ENCODE measurements around the gene UEVLD.

The UEVLD gene

DNA sequence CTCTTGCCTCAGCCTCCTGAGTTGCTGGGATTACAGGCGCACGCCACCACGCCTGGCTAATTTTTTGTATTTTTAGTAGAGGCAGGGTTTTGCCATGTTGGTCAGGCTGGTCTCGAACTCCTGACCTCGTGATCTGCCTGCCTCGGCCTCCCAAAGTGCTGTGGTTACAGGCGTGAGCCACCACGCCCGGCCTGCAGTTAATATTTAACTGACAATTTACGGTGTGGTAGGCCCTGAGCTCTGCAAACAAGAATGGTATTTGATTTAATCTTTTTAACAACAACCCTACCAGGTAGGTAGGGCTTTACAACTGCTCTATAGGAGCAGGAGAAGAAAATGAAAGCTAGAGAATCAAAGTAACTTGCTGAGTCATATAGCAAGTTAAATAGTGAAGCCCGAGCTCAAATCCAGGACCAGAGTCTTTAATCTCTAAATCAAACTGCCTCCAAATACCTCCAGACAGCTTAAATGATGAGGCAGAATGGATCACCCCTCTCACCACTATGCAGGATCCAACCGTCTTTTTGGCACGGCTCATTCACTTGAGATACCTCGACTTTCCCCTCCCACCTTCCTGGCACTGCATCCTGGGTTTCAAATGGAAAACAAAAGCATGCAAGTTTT, 9.4 kb downstream of the UEVLD start:
- H3K27ac ChIP-seq (ENCODE audit: low read length): no peak overlapping the region
- H3K36me3 ChIP-seq (ENCODE audit: control insufficient read depth in 1 of 2, insufficient read depth in 2 of 2, low read length in 2 of 2): peaks cover 22 to 26% of the 10 kb centered on the region in 2 donors
- no peaks in the 10 kb centered on the region for H3K27me3 ChIP-seq (ENCODE audit: low read depth, low read length)
- no peaks in the 10 kb centered on the region for H3K9me3 ChIP-seq (ENCODE audit: control insufficient read depth in 1 of 2, low read length in 2 of 2)
- H3K4me3 ChIP-seq (ENCODE audit: low read depth in 1 of 2, low read length in 2 of 2): no peak overlapping the region
- no peaks in the 10 kb centered on the region for H3K4me1 ChIP-seq (ENCODE audit: control insufficient read depth in 1 of 2, insufficient read depth in 2 of 2, low read length in 2 of 2)

DNA sequence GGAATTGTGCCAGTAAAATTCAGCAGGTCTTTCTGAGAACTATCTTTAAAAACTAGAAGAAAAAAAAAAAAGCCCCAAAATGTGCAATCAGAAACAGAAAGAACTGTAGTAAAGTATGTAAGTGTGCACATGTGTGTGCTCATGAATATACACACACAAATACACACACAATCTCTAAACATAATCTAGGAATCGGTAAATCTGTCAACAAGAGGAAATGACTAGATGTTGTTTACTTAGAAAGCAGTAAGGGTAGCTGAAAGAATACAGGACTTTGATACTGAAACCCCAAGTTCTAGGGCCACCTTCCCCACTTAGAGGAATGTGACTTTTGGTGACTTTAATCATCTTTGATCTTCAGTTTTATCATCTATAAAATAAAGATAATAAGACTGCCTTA, 13.2 kb downstream of the UEVLD start:
- Histone ChIP-seq H3K9me3 (ENCODE audit: control insufficient read depth in 1 of 2, low read length in 2 of 2) (no peaks in the 10 kb centered on the region), H3K36me3 (ENCODE audit: control insufficient read depth in 1 of 2, insufficient read depth in 2 of 2, low read length in 2 of 2) (peaks cover 28 to 47% of the 10 kb centered on the region in 2 donors), H3K27ac (ENCODE audit: low read length) (no peak overlapping the region), H3K4me3 (ENCODE audit: low read depth in 1 of 2, low read length in 2 of 2) (no peak overlapping the region), H3K4me1 (ENCODE audit: control insufficient read depth in 1 of 2, insufficient read depth in 2 of 2, low read length in 2 of 2) (no peaks in the 10 kb centered on the region), H3K27me3 (ENCODE audit: low read depth, low read length) (no peaks in the 10 kb centered on the region)

DNA sequence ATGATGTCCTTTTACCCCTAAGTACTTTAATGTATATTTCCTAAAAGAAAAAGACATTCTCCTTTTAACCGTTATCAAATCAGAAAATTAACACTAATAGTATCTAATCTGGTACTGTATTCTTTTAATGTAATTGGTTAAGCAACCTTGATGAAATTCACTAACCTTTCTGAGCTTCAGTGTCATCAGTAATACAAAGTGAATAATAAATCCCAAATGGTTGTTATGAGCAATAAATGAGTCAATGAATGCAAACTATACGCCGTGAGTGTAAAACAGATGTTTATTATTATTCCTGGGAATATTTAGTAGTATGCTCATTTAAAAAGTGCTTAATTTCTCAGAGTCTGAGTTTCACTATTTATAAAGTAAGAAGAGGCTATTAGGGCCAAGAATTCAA, 21.5 kb downstream of the UEVLD start:
- Histone ChIP-seq H3K27ac (ENCODE audit: low read length) (no peak overlapping the region), H3K36me3 (ENCODE audit: control insufficient read depth in 1 of 2, insufficient read depth in 2 of 2, low read length in 2 of 2) (peaks cover 31 to 51% of the 10 kb centered on the region in 2 donors), H3K4me3 (ENCODE audit: low read depth in 1 of 2, low read length in 2 of 2) (no peak overlapping the region), H3K4me1 (ENCODE audit: control insufficient read depth in 1 of 2, insufficient read depth in 2 of 2, low read length in 2 of 2) (no peaks in the 10 kb centered on the region), H3K9me3 (ENCODE audit: control insufficient read depth in 1 of 2, low read length in 2 of 2) (no peaks in the 10 kb centered on the region), H3K27me3 (ENCODE audit: low read depth, low read length) (no peaks in the 10 kb centered on the region)

DNA sequence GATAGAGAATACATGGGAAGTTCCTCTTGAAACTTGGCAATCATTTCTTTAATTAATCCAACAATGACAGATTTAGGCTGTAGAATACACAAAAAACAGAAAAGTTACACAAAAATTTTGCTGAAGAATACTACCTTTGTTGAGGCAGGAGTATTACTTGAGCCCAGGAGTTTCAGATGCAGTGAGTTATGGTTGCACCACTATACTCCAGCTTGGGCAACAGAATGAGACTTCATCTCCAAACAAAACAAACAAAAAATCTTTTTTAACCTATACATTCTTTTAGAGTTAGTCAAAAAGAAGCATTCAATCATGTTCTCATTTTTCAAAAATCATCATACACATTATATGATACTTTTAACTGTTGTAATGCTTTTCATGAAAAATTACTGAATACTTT, 22.1 kb downstream of the UEVLD start:
- Histone ChIP-seq H3K27me3 (ENCODE audit: low read depth, low read length) (no peaks in the 10 kb centered on the region), H3K4me3 (ENCODE audit: low read depth in 1 of 2, low read length in 2 of 2) (no peak overlapping the region), H3K9me3 (ENCODE audit: control insufficient read depth in 1 of 2, low read length in 2 of 2) (no peaks in the 10 kb centered on the region), H3K27ac (ENCODE audit: low read length) (no peak overlapping the region), H3K4me1 (ENCODE audit: control insufficient read depth in 1 of 2, insufficient read depth in 2 of 2, low read length in 2 of 2) (no peaks in the 10 kb centered on the region), H3K36me3 (ENCODE audit: control insufficient read depth in 1 of 2, insufficient read depth in 2 of 2, low read length in 2 of 2) (peaks cover 31 to 51% of the 10 kb centered on the region in 2 donors)

DNA sequence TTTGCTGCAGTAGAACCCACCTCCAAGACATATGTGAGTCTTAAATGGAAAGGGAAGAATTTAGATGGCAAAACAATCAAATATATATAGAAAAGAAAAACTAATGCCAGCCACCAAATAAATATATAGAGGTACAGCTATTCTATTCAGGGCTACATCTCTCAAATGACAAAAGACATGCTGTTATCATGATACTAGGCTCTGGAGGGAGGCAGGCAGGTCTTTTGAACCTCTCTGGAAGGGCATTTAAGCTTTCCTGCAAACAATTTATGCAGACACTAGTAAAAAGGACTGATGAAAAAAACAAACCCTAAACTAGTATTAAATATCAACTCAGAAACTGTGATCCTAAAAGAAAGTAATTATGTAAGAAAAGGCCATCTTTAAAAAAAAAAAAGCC, 24.4 kb downstream of the UEVLD start:
- Histone ChIP-seq H3K4me1 (ENCODE audit: control insufficient read depth in 1 of 2, insufficient read depth in 2 of 2, low read length in 2 of 2) (no peaks in the 10 kb centered on the region), H3K27me3 (ENCODE audit: low read depth, low read length) (no peaks in the 10 kb centered on the region), H3K36me3 (ENCODE audit: control insufficient read depth in 1 of 2, insufficient read depth in 2 of 2, low read length in 2 of 2) (peaks cover 24 to 49% of the 10 kb centered on the region in 2 donors), H3K9me3 (ENCODE audit: control insufficient read depth in 1 of 2, low read length in 2 of 2) (no peaks in the 10 kb centered on the region), H3K27ac (ENCODE audit: low read length) (no peak overlapping the region), H3K4me3 (ENCODE audit: low read depth in 1 of 2, low read length in 2 of 2) (no peak overlapping the region)

DNA sequence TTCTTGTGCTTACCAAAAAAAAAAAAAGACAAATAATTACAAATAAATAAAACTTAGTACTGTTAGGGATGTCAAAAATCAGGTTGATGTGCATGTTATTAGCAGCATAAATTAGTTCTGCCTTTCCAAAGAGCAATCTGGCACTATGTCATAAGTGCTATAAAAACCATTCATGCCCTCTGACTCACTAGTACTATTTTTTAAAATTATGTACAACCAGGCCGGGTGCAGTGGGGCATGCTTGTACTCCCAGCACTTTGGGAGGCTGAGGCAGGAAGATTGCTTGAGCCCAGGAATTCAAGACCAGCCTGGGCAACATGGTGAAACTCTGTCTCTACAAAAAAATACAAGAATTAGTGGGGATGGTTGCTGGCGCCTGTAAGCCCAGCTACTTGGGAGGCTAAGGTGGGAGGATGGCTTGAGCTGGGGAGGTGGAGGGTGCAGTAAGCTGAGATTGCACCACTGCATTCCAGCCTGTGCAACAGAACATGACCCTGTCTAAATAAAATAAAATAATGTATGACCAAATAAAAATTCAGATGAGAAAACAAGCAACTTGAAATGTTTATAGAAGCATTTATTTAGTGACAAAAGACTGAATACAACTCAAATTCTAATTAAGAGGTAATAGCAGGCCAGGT, 25.3 kb downstream of the UEVLD start:
- no peaks in the 10 kb centered on the region for H3K27me3 ChIP-seq (ENCODE audit: low read depth, low read length)
- H3K36me3 ChIP-seq (ENCODE audit: control insufficient read depth in 1 of 2, insufficient read depth in 2 of 2, low read length in 2 of 2): peaks cover 25 to 52% of the 10 kb centered on the region in 2 donors
- no peak overlapping the region for H3K4me3 ChIP-seq (ENCODE audit: low read depth in 1 of 2, low read length in 2 of 2)
- H3K27ac ChIP-seq (ENCODE audit: low read length): no peak overlapping the region
- H3K9me3 ChIP-seq (ENCODE audit: control insufficient read depth in 1 of 2, low read length in 2 of 2): no peaks in the 10 kb centered on the region
- no peaks in the 10 kb centered on the region for H3K4me1 ChIP-seq (ENCODE audit: control insufficient read depth in 1 of 2, insufficient read depth in 2 of 2, low read length in 2 of 2)

DNA sequence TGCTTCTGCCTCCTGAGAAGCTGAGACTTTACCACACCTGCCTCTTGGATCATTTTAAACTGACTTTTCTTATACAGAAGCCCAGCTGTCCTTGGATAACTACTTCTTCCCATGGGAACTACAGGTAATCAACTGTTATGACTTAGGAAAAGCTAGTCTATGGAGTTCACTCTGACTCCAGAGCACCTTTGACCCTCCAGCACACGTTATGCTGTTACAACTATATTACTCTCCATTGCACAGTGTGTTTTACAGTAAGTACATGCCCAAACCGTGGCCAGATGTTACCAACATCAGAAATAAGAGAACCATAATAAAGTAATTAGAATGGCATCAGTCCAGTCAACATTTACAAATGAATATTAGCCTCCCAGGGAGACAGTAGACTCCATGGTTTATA, 40.5 kb downstream of the UEVLD start:
- H3K36me3 ChIP-seq (ENCODE audit: control insufficient read depth in 1 of 2, insufficient read depth in 2 of 2, low read length in 2 of 2): peaks cover 21 to 27% of the 10 kb centered on the region in 2 donors
- H3K27me3 ChIP-seq (ENCODE audit: low read depth, low read length): no peaks in the 10 kb centered on the region
- no peaks in the 10 kb centered on the region for H3K4me1 ChIP-seq (ENCODE audit: control insufficient read depth in 1 of 2, insufficient read depth in 2 of 2, low read length in 2 of 2)
- no peak overlapping the region for H3K27ac ChIP-seq (ENCODE audit: low read length)
- no peaks in the 10 kb centered on the region for H3K9me3 ChIP-seq (ENCODE audit: control insufficient read depth in 1 of 2, low read length in 2 of 2)
- no peak overlapping the region for H3K4me3 ChIP-seq (ENCODE audit: low read depth in 1 of 2, low read length in 2 of 2)

DNA sequence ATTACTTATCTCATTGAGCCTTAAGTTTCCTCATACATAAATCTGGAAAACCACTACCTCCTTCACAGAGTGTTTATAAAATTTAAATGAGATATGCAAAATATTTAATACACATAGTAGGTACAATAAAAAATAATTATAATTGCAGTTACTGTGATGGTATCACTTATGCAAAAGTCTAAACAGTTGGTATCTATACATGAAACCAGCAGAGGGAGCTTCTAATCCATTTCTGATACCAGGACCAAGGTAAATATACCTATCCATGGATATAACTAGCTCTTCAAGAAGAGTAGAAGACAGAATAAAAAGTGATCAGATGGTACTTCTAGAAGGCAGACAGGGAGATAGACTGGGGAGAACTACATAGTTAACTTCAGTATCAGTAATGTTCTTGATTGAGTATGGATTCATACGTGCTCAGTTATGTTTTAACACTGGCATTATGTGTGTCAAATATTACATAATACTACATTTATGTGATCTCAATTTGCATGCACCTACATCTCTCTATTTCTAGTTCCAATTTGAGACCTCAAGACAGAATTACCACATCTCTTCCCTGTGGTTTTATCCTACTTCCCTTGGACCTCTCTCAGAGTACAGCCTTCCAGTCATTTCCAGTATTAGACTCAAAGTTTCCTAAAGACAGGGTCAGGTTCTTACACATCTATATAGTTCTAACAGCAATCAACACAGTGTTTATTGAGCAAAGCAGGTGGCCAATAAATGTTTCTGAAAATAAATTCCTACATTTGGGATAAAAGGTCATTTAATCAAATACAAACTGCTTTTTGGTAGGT, 48.1 kb downstream of the UEVLD start:
- Histone ChIP-seq H3K9me3 (ENCODE audit: control insufficient read depth in 1 of 2, low read length in 2 of 2) (no peaks in the 10 kb centered on the region), H3K4me1 (ENCODE audit: control insufficient read depth in 1 of 2, insufficient read depth in 2 of 2, low read length in 2 of 2) (no peaks in the 10 kb centered on the region), H3K27ac (ENCODE audit: low read length) (no peak overlapping the region), H3K4me3 (ENCODE audit: low read depth in 1 of 2, low read length in 2 of 2) (no peak overlapping the region), H3K27me3 (ENCODE audit: low read depth, low read length) (no peaks in the 10 kb centered on the region), H3K36me3 (ENCODE audit: control insufficient read depth in 1 of 2, insufficient read depth in 2 of 2, low read length in 2 of 2) (peaks cover 27 to 28% of the 10 kb centered on the region in 2 donors)

DNA sequence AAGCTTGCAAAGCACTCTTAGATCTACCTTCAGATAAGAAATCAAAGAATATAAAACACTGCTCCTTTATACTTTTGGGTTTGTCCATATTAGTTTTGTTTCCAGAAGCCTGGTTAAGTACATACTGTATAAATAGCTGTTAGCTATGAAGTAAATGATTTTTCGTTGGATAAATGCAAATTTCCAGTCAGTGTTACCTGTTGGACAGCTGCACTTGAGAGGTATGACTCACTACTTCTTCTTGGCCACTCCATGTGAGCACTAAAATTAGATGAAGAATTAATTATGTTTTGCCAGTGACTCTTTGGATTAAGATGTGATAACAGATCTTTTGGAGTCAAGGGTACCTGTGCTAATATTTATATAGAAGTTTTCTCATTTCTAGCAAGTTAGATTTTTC, 52.3 kb downstream of the UEVLD start:
- Histone ChIP-seq H3K27me3 (ENCODE audit: low read depth, low read length) (no peaks in the 10 kb centered on the region), H3K27ac (ENCODE audit: low read length) (no peak overlapping the region), H3K4me3 (ENCODE audit: low read depth in 1 of 2, low read length in 2 of 2) (no peak overlapping the region), H3K36me3 (ENCODE audit: control insufficient read depth in 1 of 2, insufficient read depth in 2 of 2, low read length in 2 of 2) (peaks cover 15 to 18% of the 10 kb centered on the region in 2 donors), H3K4me1 (ENCODE audit: control insufficient read depth in 1 of 2, insufficient read depth in 2 of 2, low read length in 2 of 2) (no peaks in the 10 kb centered on the region), H3K9me3 (ENCODE audit: control insufficient read depth in 1 of 2, low read length in 2 of 2) (no peaks in the 10 kb centered on the region)

DNA sequence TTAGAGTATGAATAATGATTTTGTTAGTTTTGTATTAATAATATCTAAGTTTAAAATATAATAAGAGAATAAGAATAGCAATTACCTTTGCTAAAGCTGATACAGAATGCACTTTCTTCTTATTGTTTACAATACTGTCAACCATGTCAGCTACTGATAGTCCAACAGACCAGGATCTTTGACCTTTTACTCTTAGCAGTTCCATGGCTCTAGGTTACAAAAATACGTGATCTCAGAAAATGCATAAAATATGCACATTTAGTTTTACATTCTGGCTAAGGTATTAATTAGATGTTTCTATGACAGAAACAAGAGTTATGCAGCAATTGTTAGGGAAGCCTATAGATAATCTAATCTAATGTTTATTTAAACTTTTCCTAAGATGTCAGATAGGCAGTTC, 54.3 kb downstream of the UEVLD start:
- no peaks in the 10 kb centered on the region for H3K9me3 ChIP-seq (ENCODE audit: control insufficient read depth in 1 of 2, low read length in 2 of 2)
- H3K4me1 ChIP-seq (ENCODE audit: control insufficient read depth in 1 of 2, insufficient read depth in 2 of 2, low read length in 2 of 2): no peaks in the 10 kb centered on the region
- H3K36me3 ChIP-seq (ENCODE audit: control insufficient read depth in 1 of 2, insufficient read depth in 2 of 2, low read length in 2 of 2): peaks cover 18 to 20% of the 10 kb centered on the region in 2 donors
- no peak overlapping the region for H3K4me3 ChIP-seq (ENCODE audit: low read depth in 1 of 2, low read length in 2 of 2)
- H3K27me3 ChIP-seq (ENCODE audit: low read depth, low read length): no peaks in the 10 kb centered on the region
- H3K27ac ChIP-seq (ENCODE audit: low read length): no peak overlapping the region

DNA sequence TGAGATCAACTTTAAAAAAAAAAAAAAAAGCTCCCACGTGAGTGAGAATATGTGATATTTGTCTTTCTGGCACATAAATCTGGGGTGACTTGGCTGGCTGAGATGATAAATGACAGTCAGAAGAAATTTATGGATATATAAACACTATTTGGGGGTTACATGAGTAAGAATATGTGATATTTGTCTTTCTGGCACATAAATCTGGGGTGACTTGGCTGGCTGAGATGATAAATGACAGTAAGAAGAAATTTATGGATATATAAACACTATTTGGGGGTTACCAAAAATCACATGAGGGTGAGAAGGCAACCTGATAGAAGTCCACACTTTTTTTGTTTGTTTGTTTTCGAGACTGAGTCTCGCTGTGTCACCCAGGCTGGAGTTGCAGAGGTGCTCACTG, 55.2 kb downstream of the UEVLD start:
- Histone ChIP-seq H3K27me3 (ENCODE audit: low read depth, low read length) (no peaks in the 10 kb centered on the region), H3K4me1 (ENCODE audit: control insufficient read depth in 1 of 2, insufficient read depth in 2 of 2, low read length in 2 of 2) (no peaks in the 10 kb centered on the region), H3K4me3 (ENCODE audit: low read depth in 1 of 2, low read length in 2 of 2) (no peak overlapping the region), H3K36me3 (ENCODE audit: control insufficient read depth in 1 of 2, insufficient read depth in 2 of 2, low read length in 2 of 2) (peaks cover 18 to 20% of the 10 kb centered on the region in 2 donors), H3K27ac (ENCODE audit: low read length) (no peak overlapping the region), H3K9me3 (ENCODE audit: control insufficient read depth in 1 of 2, low read length in 2 of 2) (no peaks in the 10 kb centered on the region)

Data from muscle layer of duodenum (tissue), 2 donors.